Endothelial cell of umbilical vein (primary cell): ENCODE results near the gene AUTS2. TPM values are rescaled to one million over a fixed set of nuclear protein-coding genes. Genes with fewer than 3 reads are reported as not detected.

Experiments
- BruUV-seq: library from RNA; stranded (reverse); fragments of 400-500 nt; replicated peaks from 2 replicates; lab custom pipeline; 2021; lab: Mats Ljungman, UMichigan
- CTCF ChIA-PET: fragments of 300-600, 350-600 bp; sonication (Branson Sonifier 250); formaldehyde crosslinking; loops from one replicate; lab custom pipeline; 2021; ENCODE audit warnings: antibody characterized with exemption, inconsistent platforms; lab: Charles Lee
- POLR2A ChIA-PET: fragments of 300-600, 350-600 bp; sonication (Branson Sonifier 250); formaldehyde crosslinking; loops from one replicate; lab custom pipeline; 2021; ENCODE audit warnings: antibody characterized with exemption, inconsistent platforms; lab: Charles Lee
- DNase-seq: peaks from one replicate; pipeline ENCODE4 v3.0.0-alpha.2; 2011; ENCODE audit warnings: low read depth, low spot score
- FAIRE-seq: peaks from 2 replicates; lab custom pipeline; 2011; peaks lifted over from hg19 to GRCh38; lab: Jason Lieb, UNC
- H2AFZ ChIP-seq: 2 replicates; pipeline ENCODE4 v1.6.0; 2012; ENCODE audit warnings: low read depth, low read length, control low read depth, inconsistent platforms
- H3K27ac ChIP-seq: 2 replicates; pipeline ENCODE4 v1.5.1; 2011; ENCODE audit warnings: low read depth, mild to moderate bottlenecking, control low read depth, low read length, moderate library complexity; ENCODE audit not compliant: insufficient read depth
- H3K27me3 ChIP-seq, 2 experiments: 2 replicates each; pipeline versions ENCODE4 v1.6.0 to v1.6.1; 2011; ENCODE audit warnings: low read length in 2 of 2, mixed read lengths in 1 of 2; ENCODE audit not compliant: control insufficient read depth in 2 of 2, insufficient read depth in 2 of 2
- H3K36me3 ChIP-seq, 2 experiments: 2 replicates in 1 of 2; 3 replicates in 1 of 2; pipeline ENCODE4 v1.5.1; 2011; ENCODE audit warnings: low read length in 2 of 2, mild to moderate bottlenecking in 1 of 2, moderate library complexity in 1 of 2; ENCODE audit not compliant: control insufficient read depth in 2 of 2, insufficient read depth in 2 of 2; ENCODE audit errors: extremely low read depth in 1 of 2
- H3K4me1 ChIP-seq: 3 replicates; pipeline ENCODE4 v1.5.1; 2011; ENCODE audit warnings: mild to moderate bottlenecking, low read length; ENCODE audit not compliant: control insufficient read depth, insufficient read depth; ENCODE audit errors: extremely low read depth
- H3K4me2 ChIP-seq: 2 replicates; pipeline ENCODE4 v1.6.1; 2011; ENCODE audit warnings: low read length, control low read depth, mixed read lengths; ENCODE audit not compliant: insufficient read depth
- H3K4me3 ChIP-seq, 3 experiments: fragments of 200-600 bp in 1 of 3; sonication (generic), shearing (Covaris generic) in 1 of 3; replicated peaks in 1 of 3; 2 replicates each; pipeline ENCODE4 v1.5.1; 2011 to 2016; ENCODE audit warnings: control low read depth in 3 of 3, low read length in 3 of 3, mild to moderate bottlenecking in 2 of 3, inconsistent platforms in 1 of 3, low read depth in 1 of 3, moderate library complexity in 1 of 3; ENCODE audit not compliant: insufficient read depth in 1 of 3
- H3K79me2 ChIP-seq: 2 replicates; pipeline ENCODE4 v1.6.0; 2012; ENCODE audit warnings: low read length, inconsistent platforms; ENCODE audit not compliant: control insufficient read depth, insufficient read depth
- H3K9ac ChIP-seq: replicated peaks from 2 replicates; pipeline ENCODE3; 2011; ENCODE audit warnings: low read length, control low read depth; ENCODE audit not compliant: insufficient read depth; ENCODE audit errors: extremely low read depth
- H3K9me1 ChIP-seq: replicated peaks from 3 replicates; pipeline ENCODE4 v1.6.0; 2011; ENCODE audit warnings: mild to moderate bottlenecking, low read length; ENCODE audit not compliant: control insufficient read depth, insufficient read depth; ENCODE audit errors: extremely low read depth
- H3K9me3 ChIP-seq: replicated peaks from 2 replicates; pipeline ENCODE4 v1.5.1; 2012; ENCODE audit warnings: low read length, inconsistent platforms; ENCODE audit not compliant: control insufficient read depth, insufficient read depth
- H4K20me1 ChIP-seq: replicated peaks from 2 replicates; pipeline ENCODE3; 2011; ENCODE audit warnings: mild to moderate bottlenecking, low read length; ENCODE audit not compliant: control insufficient read depth, insufficient read depth; ENCODE audit errors: extremely low read depth
- EZH2 ChIP-seq: IDR thresholded peaks from 2 replicates; pipeline ENCODE4 v1.6.1; 2012; ENCODE audit warnings: borderline replicate concordance, low read depth, mild to moderate bottlenecking, moderate library complexity, low read length, inconsistent platforms; ENCODE audit not compliant: severe bottlenecking
- FOS ChIP-seq: IDR thresholded peaks from 2 replicates; pipeline ENCODE4 v1.6.1; 2011; ENCODE audit warnings: mild to moderate bottlenecking, low read length, moderate library complexity, borderline replicate concordance; ENCODE audit not compliant: insufficient read depth
- GATA2 ChIP-seq: IDR thresholded peaks from 2 replicates; pipeline ENCODE4 v1.7.0; 2011; ENCODE audit warnings: low read depth, mild to moderate bottlenecking, moderate library complexity, mixed read lengths, low read length; ENCODE audit not compliant: insufficient read length, insufficient read depth
- JUN ChIP-seq: IDR thresholded peaks from 2 replicates; pipeline ENCODE4 v1.6.1; 2011; ENCODE audit warnings: borderline replicate concordance, low read depth; ENCODE audit not compliant: insufficient read length, insufficient read depth
- MYC ChIP-seq: IDR thresholded peaks from one replicate; pipeline ENCODE4 v1.6.1; 2011; ENCODE audit warnings: mild to moderate bottlenecking, low read depth, low read length
- POLR2A ChIP-seq: IDR thresholded peaks from 2 replicates; pipeline ENCODE4 v1.6.1; 2012; ENCODE audit warnings: low read depth, mild to moderate bottlenecking, control low read depth, low read length
- POLR2AphosphoS5 ChIP-seq: IDR thresholded peaks from 2 replicates; pipeline ENCODE4 v1.6.1; 2012; ENCODE audit warnings: low read depth, mild to moderate bottlenecking, control low read depth, low read length, moderate library complexity; ENCODE audit not compliant: insufficient read depth
- dilution Hi-C: fragments of 300-500 bp; cut with MboI; formaldehyde crosslinking; loops from one replicate; pipeline ENCODE4 v1.15.0; 2019; ENCODE audit warnings: low sequenced_read_pairs; ENCODE audit not compliant: extremely low pct_ligation_motif_present
- intact Hi-C: fragments of 100-400 bp; cut with micrococcal nuclease; formaldehyde crosslinking; loops from one replicate; pipeline ENCODE4 v1.10.0; 2022
- polyA plus RNA-seq, 4 experiments: library from polyadenylated mRNA; depleted of rRNA in 3 of 4; stranded (reverse) in 3 of 4; unstranded in 1 of 4; fragments of >200 nt; gene quantifications; 2 replicates each; pipeline versions ENCODE4 v1.2.1 to v1.2.3, GENCODE V29; 2011 to 2012; ENCODE audit warnings: missing spikeins in 1 of 4
- total RNA-seq: library from RNA; stranded (reverse); gene quantifications from 2 replicates; pipeline ENCODE4 v1.2.3, GENCODE V29; 2021
- TF ChIP-seq, protein P1 (sequence below): IDR thresholded peaks from 2 replicates; pipeline ENCODE4 v1.6.1; 2011; ENCODE audit not compliant: insufficient read depth, insufficient read length
- TF ChIP-seq, protein P2 (sequence below), 2 donors: IDR thresholded peaks; 1 replicate in 1 of 2; 2 replicates in 1 of 2; pipeline ENCODE4 v1.5.1; 2011; ENCODE audit warnings: low read length in 2 of 2, mild to moderate bottlenecking in 2 of 2, moderate library complexity in 2 of 2, control low read depth in 1 of 2, inconsistent platforms in 1 of 2, low read depth in 1 of 2; ENCODE audit not compliant: insufficient read depth in 1 of 2; ENCODE audit errors: extremely low read depth in 1 of 2

AUTS2 gene
- total and polyA plus RNA-seq, 2 donors (not counting 3 experiments of a cell fraction or from before 2014, with no cell fraction given) = 0.59 to 8.0 TPM

DNA sequence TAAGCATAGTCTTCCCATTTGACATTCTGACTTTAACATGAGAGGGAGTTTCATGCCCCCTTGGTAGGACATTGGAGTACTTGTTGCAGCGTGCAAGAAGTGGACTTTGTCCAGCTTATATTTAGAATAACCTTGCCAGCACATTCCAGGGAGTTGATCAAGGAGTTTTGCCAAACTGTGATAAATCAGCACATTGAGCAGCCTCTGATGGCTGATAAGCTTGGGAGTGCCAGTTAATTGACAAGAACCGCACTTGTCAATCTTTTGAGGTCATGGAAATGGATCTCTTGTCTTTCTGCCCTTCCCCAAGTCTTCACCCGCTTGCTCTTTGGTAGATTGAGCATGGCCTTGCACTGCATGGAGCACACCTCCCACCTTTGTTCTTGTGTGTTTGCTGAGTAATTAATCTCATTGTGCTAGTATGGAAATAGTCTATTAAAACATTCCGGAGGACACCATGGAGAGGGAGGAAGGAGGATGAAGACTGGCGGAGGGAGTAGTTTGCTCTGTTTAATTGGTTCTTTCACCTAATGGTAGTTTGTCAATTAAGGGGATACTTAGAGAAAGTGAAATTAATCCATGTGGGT lies 865.2 kb downstream of the AUTS2 start:
- Histone ChIP-seq H3K9me3 (peaks cover 4% of the 10 kb centered on the region), H3K79me2 (no peaks in the 10 kb centered on the region), H2AFZ (no peak overlapping the region), H3K27ac (no peak overlapping the region), H3K9ac (no peak overlapping the region), H3K9me1 (no peaks in the 10 kb centered on the region), H3K4me3 (no peak overlapping the region), H3K27me3 (no peaks in the 10 kb centered on the region), H3K4me2 (no peak overlapping the region), H3K4me1 (no peaks in the 10 kb centered on the region), H4K20me1 (no peaks in the 10 kb centered on the region), H3K36me3 (no peaks in the 10 kb centered on the region)
- intact Hi-C loops (no loop called here), dilution Hi-C loops (no loop called here)
- BruUV-seq = no TSS peak
- FAIRE-seq (no peak), DNase-seq (no peak)
- CTCF ChIA-PET = no interaction called here
- POLR2A ChIA-PET = no interaction called here
- TF ChIP-seq JUN = no peak
- TF ChIP-seq GATA2 = no peak
- no peak for TF ChIP-seq POLR2AphosphoS5
- TF ChIP-seq MYC = no peak
- TF ChIP-seq, protein P1, sequence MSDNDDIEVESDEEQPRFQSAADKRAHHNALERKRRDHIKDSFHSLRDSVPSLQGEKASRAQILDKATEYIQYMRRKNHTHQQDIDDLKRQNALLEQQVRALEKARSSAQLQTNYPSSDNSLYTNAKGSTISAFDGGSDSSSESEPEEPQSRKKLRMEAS = no peak
- TF ChIP-seq FOS = no peak
- TF ChIP-seq EZH2 = no peak
- TF ChIP-seq, protein P2, sequence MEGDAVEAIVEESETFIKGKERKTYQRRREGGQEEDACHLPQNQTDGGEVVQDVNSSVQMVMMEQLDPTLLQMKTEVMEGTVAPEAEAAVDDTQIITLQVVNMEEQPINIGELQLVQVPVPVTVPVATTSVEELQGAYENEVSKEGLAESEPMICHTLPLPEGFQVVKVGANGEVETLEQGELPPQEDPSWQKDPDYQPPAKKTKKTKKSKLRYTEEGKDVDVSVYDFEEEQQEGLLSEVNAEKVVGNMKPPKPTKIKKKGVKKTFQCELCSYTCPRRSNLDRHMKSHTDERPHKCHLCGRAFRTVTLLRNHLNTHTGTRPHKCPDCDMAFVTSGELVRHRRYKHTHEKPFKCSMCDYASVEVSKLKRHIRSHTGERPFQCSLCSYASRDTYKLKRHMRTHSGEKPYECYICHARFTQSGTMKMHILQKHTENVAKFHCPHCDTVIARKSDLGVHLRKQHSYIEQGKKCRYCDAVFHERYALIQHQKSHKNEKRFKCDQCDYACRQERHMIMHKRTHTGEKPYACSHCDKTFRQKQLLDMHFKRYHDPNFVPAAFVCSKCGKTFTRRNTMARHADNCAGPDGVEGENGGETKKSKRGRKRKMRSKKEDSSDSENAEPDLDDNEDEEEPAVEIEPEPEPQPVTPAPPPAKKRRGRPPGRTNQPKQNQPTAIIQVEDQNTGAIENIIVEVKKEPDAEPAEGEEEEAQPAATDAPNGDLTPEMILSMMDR (IDR thresholded peaks at IDR 0.05; ENCODE audit: extremely low read depth in 1 of 2, insufficient read depth in 1 of 2, low read depth in 1 of 2, low read length in 2 of 2) = no peak
- no peak for TF ChIP-seq POLR2A
